Ureter (tissue), 1 donor: ENCODE results near the gene SLC37A1. TPM values are rescaled to one million over a fixed set of nuclear protein-coding genes. Genes with fewer than 3 reads are reported as not detected.

ENCODE experiments used
- DNase-seq: peaks from one replicate; pipeline ENCODE4 v3.0.0-alpha.2; 2020; ENCODE audit warnings: low spot score
- total RNA-seq: library from RNA; stranded (reverse); gene quantifications from one replicate; pipeline ENCODE4 v1.2.4, GENCODE V29; 2023
- donor health status: DM: yes; HTN: yes; CAD: no.

The SLC37A1 gene
- total RNA-seq, 1 donor from 2014 or later, result 48.0 TPM

DNA sequence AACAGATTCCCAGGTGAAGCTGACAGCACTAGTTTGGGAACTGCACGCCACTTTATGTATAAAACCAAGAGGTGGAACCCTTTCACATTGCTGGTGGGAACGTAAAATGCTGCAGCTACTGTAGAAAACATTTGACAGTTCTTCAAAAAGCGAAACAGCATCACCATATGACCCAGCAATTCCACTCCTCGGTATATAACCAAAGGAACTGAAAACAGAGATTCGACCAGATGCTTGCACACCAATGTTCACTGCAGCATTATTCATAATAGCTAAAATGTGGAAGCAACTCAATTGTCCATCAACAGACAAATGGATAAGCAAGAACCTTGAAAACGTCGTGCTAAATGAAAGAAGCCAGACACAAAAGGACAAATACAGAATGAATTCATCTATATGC lies 35.1 kb upstream of the SLC37A1 start:
- DNase-seq, result no peak

DNA sequence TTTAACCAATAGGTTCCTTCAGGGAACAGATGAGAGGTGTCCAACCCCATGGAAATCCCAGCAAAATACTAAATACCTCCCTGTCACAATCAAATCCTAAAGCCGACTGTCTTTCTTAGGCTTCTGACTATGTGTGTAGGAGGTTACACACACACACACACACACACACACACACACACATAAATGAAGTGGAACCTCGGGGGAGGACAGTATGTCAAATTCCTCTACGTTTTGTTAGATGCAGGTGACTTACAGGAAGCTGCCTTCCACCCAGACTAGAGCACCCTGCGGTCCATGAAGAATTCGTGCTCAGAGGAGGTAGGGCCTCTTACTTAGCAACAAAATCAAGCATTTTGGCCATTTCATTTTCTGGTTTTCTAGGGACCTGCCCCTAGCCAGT lies 34.1 kb upstream of the SLC37A1 start:
- peak; percentile 3 for DNase-seq

DNA sequence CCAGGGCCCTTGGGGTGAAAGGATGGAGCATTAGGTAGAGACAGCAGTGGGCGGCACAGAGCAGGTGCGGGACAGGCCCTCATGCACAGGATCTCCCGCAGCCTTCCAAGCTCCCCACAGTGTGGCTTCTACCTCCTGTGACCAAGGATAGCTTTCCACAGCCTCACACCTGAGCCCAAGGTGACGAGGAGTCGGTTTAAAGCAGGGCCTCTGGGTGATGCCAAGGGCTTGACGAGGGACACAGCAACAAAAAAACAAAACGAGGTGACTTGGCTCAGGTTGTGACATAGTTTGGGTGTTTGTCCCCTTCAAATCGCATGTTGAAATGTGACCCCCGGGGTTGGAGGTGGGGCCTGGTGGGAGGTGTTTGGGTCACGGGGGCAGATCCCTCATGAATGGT lies 32.9 kb upstream of the SLC37A1 start:
- peak; percentile 38 for DNase-seq

DNA sequence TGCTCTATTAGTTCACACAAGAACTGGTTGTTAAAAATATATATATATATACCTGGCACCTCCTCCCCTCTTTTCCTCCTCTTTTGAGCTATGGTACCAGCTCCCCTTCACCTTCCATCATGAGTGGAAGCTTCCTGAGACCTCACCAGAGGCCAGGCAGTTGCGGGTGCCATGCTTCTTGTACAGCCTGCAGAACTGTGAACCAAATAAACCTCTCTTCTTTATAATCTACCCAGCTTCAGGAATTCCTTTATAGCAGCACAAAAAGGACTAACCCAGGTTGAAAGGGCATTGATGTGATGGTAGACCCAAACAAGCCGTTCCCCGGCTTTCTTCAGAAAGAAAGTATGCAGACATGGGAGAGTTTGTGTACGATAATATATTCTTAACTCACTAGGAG lies 32.5 kb upstream of the SLC37A1 start:
- DNase-seq, result no peak

DNA sequence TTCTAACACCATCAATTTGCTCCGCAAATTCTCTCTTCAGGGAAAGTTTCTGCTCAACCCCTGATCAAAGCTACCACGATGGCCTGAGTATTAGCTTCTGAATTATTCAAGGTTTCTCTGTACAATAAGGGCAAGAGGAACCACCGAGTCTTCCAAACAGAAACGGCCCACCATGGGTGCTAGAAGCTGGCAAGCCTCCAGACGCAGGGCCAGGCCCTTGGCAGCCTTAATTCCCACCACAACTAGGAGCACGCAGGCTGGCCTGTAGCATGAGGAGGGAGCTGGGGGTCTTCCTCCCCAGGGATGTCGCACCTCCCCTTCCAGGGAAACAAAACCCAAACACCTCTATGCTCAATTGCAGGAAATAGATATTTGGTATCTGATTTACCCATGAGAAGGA lies 28.7 kb upstream of the SLC37A1 start:
- no peak for DNase-seq

DNA sequence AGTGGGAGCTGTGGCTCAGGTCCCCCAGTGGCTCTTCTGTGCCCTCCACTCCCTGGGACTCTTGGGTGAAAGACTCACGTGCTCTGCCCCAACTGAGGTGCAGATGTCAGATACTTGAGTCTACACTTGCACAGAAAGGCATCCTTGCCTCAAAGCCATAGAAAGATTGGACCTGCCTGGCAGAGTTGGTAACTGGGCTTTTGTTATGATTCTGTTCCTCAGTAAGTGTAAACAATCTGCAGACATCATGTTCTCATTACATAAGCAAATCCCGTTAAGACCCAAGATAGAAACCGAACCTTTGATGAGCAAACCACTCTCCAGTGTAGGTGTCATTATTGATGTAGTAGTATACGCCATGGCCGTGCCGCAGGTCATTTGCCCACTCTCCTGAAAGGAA lies 27.6 kb upstream of the SLC37A1 start:
- no peak for DNase-seq

DNA sequence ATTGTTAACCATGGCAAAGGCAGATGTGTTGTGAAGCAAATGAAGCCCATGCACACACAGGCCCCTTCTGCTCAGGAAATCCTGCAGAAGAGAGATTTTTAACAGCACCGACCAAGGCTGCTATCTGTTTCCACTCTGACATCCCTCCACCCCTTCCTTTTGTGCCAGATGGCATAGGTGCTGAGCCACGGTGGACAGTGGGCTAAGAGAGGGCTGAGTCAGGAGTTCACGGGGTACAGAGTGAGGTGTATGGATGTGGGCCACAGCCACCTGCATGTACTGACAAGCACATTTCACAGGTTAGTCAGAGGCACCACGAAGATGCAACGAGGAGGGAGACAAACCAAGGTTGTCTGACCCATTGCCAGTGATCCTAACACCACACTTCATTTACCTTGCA lies 27.1 kb upstream of the SLC37A1 start:
- DNase-seq, result no peak

DNA sequence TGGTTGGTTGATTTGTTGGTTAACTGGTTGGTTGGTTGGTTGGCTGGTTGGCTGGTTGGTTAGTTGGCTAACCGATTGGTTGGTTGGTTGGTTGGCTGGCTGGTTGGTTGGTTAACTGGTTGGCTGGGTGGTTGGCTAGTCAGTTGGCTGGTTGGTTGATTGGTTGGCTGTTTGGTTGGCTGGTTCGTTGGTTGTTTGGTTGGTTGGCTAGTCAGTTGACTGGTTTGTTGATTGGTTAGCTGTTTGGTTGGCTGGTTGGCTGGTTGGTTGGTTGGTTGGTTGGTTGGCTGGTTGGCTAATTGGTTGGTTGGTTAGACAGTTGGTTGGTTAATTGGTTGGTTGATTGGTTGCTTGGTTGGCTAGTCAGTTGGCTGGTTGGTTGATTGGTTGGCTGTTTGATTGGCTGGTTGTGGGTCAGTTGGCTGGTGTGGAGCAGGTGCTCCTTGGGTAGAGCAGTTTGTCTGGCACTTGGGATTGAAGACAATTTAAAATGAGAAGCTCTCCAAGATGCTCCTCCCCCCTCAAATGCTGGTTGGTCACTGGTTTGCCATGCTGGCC lies 24.6 kb upstream of the SLC37A1 start:
- DNase-seq, result no peak

DNA sequence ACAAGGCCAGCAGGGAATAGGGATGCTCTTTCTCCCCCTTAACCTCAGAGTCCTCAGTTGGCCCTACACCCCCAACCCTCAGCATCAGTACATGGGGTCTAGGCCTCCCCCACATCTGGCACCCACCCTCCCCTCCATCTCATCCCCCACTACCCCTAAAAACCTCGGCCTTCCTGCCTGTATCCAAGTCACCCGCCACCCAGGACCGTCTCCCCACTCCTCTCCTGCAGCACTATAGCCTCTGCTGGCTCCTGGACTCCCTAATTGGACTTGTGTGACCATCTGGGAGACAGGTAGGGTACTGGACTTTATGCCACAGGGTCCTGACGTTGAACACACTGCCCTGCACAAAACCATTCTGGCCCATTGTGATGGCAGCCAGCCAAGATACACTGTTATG lies 23.7 kb upstream of the SLC37A1 start:
- DNase-seq, result no peak

DNA sequence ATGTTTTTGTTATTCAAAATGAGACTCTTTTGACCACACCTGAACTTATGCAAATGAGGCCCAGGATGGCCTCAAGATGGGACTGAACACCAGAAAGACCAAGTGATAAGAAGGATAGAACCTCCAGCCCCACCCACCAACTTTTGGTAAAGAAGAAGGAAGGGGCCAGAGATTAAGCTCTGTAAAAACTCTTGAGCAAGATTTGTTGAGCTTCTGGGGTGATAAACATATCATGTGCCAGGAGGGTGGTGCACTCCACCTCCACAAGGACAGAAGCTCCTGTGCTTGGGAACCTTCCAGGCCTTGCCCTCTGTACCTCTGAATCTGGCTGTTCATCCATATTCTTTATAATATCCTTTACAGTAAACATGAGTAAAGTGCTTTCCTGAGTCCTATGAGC lies 22.9 kb upstream of the SLC37A1 start:
- DNase-seq, result no peak

DNA sequence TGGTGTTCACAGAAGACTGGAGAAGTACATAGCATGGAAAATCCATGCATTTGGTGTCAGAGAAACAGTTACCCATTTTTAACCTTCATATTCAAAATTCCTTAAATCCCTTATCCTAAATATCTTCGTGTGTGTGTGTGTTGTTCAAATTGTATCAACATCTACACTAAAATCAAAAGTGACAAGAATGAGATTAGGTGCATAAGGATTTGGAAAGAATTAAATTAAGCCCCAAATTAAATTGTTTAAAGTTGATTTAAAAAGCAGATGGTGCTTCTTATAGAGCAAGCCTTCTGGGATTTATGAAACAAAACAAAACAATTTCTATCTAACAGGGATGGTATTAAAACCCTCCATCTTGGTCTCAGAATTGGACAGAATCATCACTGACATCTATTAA lies 22.3 kb upstream of the SLC37A1 start:
- no peak for DNase-seq

DNA sequence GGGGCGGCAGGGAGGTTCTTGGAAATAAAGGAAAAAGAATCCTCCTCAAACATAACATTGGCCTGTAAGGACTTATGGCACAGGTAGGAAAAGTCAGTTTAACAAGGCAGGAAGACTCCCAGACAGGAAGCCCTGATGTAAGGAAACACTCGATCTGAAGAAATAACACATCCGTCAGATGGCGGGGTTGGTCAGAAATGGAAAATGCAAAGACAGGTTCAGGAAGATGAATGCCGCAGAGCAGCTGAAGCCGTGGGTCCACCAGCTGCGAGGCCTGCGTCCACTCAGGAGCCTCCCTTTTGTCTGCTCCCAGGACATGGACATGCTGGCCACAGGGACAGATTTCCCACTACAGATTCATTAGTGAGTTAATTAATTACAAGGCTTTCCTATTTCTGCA lies 21.5 kb upstream of the SLC37A1 start:
- no peak for DNase-seq

DNA sequence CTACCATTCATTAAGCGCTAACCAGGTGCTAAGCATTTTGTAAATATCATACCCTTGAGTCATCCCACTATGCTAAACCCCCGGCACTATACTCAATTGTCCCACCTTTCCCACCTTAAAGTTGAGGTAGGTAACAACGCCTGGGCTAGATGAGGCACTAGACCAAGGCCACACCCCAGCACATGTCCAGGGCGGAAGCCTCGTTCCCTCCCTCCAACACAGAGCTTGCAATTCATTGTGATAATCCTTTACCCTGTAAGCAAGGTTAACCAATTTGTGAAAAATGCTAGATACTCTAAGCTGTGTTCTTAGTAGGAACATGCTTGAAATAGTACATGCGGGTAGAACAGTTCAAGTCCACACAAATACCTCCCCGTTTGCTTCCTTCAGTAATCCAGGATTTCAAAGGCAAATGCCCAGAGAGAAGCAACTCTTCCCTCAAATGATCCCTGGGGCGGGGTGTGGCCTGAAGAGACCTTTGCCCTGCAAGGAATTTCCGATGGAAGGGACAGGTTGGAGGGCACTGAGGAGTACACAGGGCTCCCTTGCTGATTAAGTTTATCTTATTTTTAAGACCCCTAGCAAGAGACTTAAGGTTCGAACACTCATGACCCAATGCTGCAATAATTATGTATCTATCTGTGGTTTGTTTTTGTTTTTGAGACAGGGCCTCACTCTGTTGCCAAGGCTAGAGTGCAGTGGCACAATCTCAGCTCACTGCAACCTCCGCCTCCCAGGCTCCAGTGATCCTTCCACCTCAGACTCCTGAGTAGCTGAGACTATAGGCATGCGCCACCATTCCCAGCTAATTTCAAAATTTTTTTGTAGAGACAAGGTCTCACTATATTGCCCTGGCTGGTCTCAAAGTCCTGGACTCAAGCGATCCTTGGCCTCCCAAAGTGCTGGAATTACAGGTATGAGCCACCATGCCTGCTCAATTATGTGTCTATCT lies 20.3 kb upstream of the SLC37A1 start:
- no peak for DNase-seq

DNA sequence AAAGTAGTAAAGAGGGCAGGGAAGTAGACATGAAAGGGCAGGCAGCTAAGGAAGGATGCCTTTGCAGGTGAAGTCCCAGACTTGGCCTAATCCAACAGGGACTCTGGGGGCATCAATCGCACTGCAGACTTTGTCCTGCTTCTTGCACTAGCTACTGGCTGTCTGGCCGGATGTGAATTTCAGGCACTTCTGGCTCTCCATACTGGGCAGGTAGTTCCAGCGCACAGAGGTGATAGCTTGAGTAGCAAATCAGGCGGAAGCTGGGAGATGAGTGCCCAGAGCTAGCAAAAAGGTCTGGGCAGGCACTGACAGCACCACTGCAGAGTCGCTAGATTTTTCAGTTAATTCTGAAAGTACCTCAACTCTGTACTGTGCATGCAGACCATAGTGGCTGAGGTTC lies 18.6 kb upstream of the SLC37A1 start:
- no peak for DNase-seq

DNA sequence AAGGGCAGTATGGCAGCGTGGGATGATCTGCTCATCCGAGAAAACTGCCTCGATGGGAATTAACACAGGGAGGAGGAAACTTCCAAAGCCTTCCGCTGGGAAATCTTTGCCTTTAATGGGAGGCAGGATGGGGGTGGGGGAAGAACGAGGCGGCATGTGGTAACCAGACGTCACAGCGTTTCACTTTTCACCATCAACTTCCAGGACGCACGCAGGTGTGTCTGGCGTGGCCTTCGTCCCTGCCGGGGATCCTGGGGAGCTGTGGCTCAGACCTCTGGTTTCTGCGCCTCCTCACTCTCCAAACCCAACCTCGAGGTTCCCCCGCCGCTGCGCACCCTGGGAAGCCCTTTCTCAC lies 17.9 kb upstream of the SLC37A1 start:
- no peak for DNase-seq

DNA sequence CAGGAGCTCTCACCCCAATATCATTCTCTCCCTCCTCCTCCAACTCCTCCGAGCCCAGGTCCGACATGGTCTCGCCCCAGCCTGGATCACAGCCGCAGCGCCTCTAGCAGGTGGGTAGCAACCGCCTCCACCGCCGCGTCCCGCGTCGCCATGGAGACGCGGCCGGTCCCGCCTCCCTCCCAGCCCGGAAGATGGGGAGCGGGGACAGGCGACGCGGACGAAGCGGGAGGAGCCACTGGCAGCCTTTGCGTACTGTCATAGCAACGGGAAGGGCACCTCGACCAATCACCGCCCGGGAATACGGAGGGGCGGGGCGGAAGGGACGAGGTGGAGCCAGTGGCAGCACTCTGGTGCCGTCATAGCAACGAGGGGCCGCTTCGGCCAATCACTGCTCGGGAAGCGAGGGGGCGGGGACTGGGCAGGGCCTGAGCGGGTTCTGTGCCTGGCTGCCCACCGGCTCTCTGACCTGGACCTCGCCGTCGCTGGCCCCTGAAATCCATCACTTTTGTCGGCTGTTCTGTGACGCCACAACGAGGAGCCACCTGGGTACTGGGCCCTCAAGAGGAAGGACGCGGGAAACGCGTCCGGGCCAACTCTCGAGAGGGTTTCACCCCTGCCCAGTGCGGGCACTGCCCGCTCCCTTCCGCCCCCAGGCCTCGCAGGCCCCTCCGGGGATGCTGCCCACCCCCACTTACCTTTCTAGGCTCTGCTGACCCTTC lies 17.4 kb upstream of the SLC37A1 start, which contains the start of gene RSPH1:
TSS of gene RSPH1 (minus strand) at position 105 of the 719 bp plus-strand sequence. CDS start at position 67, 38 bp downstream.
- DNase-seq, result peak; percentile 100

DNA sequence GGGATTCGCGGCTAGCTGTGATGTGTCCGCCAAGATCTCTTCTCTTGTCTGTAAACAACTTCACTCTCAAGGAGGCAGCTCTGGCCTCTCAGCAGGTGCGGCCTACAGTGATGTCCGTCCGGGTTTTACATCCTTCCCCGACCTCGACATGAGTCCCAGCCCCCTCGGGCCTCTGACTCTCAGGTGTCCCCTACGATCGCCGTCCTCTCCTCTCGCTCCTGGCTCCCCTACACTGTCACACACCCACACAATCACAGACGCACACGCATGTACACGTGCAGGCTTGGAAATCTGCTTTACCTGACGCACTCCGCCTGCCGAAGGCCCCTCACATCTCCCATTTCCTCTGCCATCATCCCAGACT lies 16.8 kb upstream of the SLC37A1 start:
- DNase-seq, result no peak

DNA sequence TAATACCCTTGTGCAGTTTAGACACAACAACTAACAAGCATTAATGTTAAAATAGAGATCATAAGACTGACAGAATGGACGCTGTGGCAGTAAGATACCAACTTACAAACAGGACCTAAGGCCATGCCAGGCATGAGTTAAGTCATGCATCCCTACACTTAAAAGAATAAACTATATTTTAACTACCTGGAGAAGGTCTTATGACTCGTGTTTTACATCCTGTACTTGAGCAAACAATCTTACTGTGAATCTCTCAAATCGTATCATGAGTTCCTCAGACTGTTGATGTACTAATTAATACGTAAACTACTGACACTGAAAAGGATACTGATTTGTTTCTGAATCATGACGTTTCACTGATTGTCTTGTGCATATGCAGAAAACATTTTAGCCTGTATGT lies 15.6 kb upstream of the SLC37A1 start:
- DNase-seq, result no peak

DNA sequence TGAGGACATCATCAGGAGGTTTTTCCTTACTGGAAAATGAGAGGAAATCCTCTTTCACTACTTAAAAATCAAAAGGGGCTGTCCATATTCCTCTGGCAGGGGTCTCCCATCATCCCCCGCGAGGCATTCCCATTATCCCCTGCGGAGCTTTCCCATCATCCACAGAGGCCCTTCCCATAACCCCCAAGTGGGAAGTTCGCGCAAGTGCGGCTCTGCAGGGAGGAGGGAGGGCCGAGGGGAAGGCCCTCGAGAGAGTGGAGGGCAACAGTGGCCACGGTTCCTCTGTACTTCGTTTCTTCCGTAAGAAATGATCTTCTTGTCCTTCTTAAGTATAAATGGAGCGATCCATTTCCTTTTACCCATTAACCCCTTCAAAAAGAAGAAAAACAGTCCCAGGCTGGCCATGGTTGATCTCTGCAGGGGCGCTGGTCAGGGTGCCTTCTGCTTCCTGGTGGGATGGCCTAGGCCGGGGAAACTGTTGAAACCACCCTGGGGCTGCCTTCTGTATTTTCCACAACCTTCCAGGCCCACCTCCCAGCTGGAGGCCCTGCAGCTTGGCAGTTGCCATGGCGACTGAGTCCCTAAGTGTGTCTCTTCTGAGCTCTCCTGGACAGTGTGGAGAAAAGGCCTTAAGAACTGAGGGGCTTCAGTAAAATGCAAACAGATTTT lies 14.1 kb upstream of the SLC37A1 start:
- no peak for DNase-seq

DNA sequence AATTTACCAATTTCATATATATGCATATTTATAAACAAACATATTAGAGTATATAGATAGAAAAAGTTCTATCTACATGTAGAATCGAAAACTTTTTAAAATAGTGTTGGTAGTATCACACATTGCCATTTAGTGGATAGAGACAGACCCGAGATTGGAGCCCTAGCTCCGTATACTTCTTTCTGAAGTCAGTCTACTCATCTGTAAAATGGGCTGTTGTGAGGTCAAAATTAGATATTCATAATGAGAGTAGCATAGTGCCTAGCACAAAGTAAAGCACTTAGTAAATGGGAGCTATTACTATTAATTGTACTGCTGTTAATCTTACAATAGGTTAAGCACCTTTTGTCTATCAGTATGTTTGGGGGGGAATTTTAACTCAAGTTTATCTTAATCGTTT lies 13.4 kb upstream of the SLC37A1 start:
- no peak for DNase-seq

DNA sequence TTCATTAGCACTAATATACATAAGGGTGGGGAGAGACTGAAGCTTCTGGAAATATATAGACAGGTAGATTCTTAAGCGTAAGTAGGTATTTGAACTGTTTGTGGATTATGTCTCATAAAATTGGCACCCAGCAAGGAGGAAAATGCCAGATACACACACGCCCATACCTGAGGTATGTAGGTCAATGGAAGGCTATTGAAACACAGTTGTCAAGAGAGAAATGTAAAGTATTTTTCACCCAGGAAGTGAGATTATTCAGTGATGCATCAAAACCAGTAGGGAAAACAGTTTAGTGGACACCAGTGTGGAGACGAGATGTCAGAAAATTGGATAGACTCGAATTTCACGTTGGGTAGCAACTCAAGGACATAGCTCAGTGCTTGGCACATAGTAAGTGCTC lies 12.9 kb upstream of the SLC37A1 start:
- no peak for DNase-seq

DNA sequence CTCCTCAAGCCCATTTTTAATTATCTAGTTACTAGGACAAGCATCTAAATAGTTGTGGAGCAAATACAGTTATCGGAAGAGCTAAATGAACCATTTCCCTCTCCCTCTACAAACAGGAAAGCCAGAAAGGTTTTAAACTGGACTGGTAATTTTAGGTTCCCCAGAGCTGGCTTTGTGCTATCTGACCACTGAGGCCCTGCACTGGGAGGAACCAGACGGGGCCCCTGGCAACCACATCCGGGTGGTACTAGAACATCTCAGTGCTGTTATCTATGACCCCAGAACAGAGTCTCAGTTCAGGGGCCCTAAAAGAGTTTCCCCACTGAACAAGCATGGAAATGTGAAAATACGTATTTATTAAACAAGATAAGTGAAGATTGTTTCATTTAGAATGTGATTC lies 9.9 kb upstream of the SLC37A1 start:
- no peak for DNase-seq
